Neuronal stem cell (in vitro differentiated cells): Measurements from ENCODE around the gene UXS1.

ENCODE experiments used
- DNase-seq: peaks from one replicate; pipeline ENCODE4 v3.0.0-alpha.2; 2013; ENCODE audit warnings: low spot score
- H2AFZ ChIP-seq: one replicate; pipeline ENCODE4 v1.6.1; 2013; ENCODE audit warnings: mild to moderate bottlenecking, low read length, inconsistent platforms
- H2AK5ac ChIP-seq: 2 replicates; pipeline ENCODE4 v1.6.1; 2013; ENCODE audit warnings: low read depth, mild to moderate bottlenecking, inconsistent platforms, low read length, moderate library complexity, mixed read lengths
- H2BK120ac ChIP-seq: 2 replicates; pipeline ENCODE4 v1.6.1; 2013; ENCODE audit warnings: low read depth, mild to moderate bottlenecking, inconsistent platforms, low read length, moderate library complexity, mixed read lengths
- H2BK12ac ChIP-seq: one replicate; pipeline ENCODE4 v1.6.1; 2013; ENCODE audit warnings: low read length, inconsistent platforms
- H2BK15ac ChIP-seq: 2 replicates; pipeline ENCODE4 v1.6.1; 2013; ENCODE audit warnings: mild to moderate bottlenecking, low read length, inconsistent platforms, mixed read lengths
- H2BK5ac ChIP-seq: one replicate; pipeline ENCODE4 v1.6.1; 2013; ENCODE audit warnings: inconsistent platforms, mild to moderate bottlenecking, low read length, moderate library complexity
- H3K14ac ChIP-seq: one replicate; pipeline ENCODE4 v1.6.1; 2013; ENCODE audit warnings: low read length, inconsistent platforms
- H3K18ac ChIP-seq: 2 replicates; pipeline ENCODE4 v1.6.1; 2013; ENCODE audit warnings: low read length, inconsistent platforms
- H3K23ac ChIP-seq: 2 replicates; pipeline ENCODE4 v1.6.1; 2013; ENCODE audit warnings: low read depth, mild to moderate bottlenecking, mixed read lengths, low read length, inconsistent platforms; ENCODE audit not compliant: poor library complexity
- H3K27ac ChIP-seq: replicated peaks from 3 replicates; pipeline ENCODE4 v1.5.1; 2013; ENCODE audit warnings: low read length, inconsistent platforms
- H3K27me3 ChIP-seq, 3 experiments: 2 replicates each; pipeline ENCODE4 v1.6.1; 2013; ENCODE audit warnings: low read length in 3 of 3, mild to moderate bottlenecking in 2 of 3, inconsistent platforms in 1 of 3, low read depth in 1 of 3, mixed read lengths in 1 of 3, moderate library complexity in 1 of 3; ENCODE audit not compliant: control insufficient read depth in 3 of 3, insufficient read depth in 3 of 3
- H3K36me3 ChIP-seq, 2 donors: replicated peaks in 1 of 2; 2 replicates each; pipeline ENCODE4 v1.6.1; 2013; ENCODE audit warnings: low read length in 2 of 2; ENCODE audit not compliant: control insufficient read depth in 2 of 2, insufficient read depth in 2 of 2
- H3K4ac ChIP-seq: 2 replicates; pipeline ENCODE4 v1.6.1; 2013; ENCODE audit warnings: inconsistent platforms, mild to moderate bottlenecking, low read length, moderate library complexity
- H3K4me1 ChIP-seq, 2 donors: 1 replicate in 1 of 2; 2 replicates in 1 of 2; pipeline ENCODE4 v1.6.1; 2013; ENCODE audit warnings: low read length in 2 of 2, low read depth in 1 of 2; ENCODE audit not compliant: control insufficient read depth in 2 of 2, insufficient read depth in 1 of 2
- H3K4me2 ChIP-seq: one replicate; pipeline ENCODE4 v1.6.1; 2013; ENCODE audit warnings: mild to moderate bottlenecking, low read length, inconsistent platforms; ENCODE audit not compliant: insufficient read depth, poor library complexity, severe bottlenecking
- H3K4me3 ChIP-seq, 2 donors: 2 replicates each; pipeline ENCODE4 v1.5.1; 2013; ENCODE audit warnings: low read length in 2 of 2, mild to moderate bottlenecking in 2 of 2, inconsistent platforms in 1 of 2, moderate library complexity in 1 of 2
- H3K79me1 ChIP-seq: one replicate; pipeline ENCODE4 v1.6.1; 2013; ENCODE audit warnings: low read depth, mild to moderate bottlenecking, inconsistent platforms, low read length, moderate library complexity
- H3K9ac ChIP-seq: one replicate; pipeline ENCODE4 v1.6.1; 2013; ENCODE audit warnings: mild to moderate bottlenecking, low read depth, low read length, inconsistent platforms; ENCODE audit not compliant: poor library complexity
- H3K9me3 ChIP-seq, 2 donors: replicated peaks in 1 of 2; 2 replicates each; pipeline versions ENCODE3 to v1.6.1; 2013; ENCODE audit warnings: low read length in 2 of 2, mild to moderate bottlenecking in 2 of 2, inconsistent platforms in 1 of 2, low read depth in 1 of 2, mixed read lengths in 1 of 2, moderate library complexity in 1 of 2; ENCODE audit not compliant: control insufficient read depth in 2 of 2, insufficient read depth in 1 of 2
- H4K8ac ChIP-seq: one replicate; pipeline ENCODE4 v1.6.1; 2013; ENCODE audit warnings: low read depth, mild to moderate bottlenecking, inconsistent platforms, low read length, moderate library complexity
- H4K91ac ChIP-seq: one replicate; pipeline ENCODE4 v1.6.1; 2013; ENCODE audit warnings: low read length, low read depth, mild to moderate bottlenecking, inconsistent platforms; ENCODE audit not compliant: poor library complexity
- WGBS, 2 donors: extraction: QIAGEN DNeasy Blood & Tissue Kit; methylation state at CpG; one replicate each; pipeline ENCODE4 v1.1.7; 2013; ENCODE audit warnings: missing lambda C conversion rate in 2 of 2, mixed read lengths in 1 of 2; ENCODE audit not compliant: insufficient read length in 2 of 2, insufficient replicate concordance in 1 of 2; ENCODE audit errors: extremely low coverage in 2 of 2; 5-methylcytosine and 5-hydroxymethylcytosine counted together

Gene UXS1

GRCh38 chr2:106140113-106140512 lies 54.0 kb downstream of the UXS1 start:
- no peak overlapping the region for H3K14ac ChIP-seq
- H3K36me3 ChIP-seq: peaks cover 21 to 69% of the 10 kb centered on the region in 2 donors
- WGBS, 2 donors: no CpG with 5 or more reads among the region's 6 CpGs

DNA sequence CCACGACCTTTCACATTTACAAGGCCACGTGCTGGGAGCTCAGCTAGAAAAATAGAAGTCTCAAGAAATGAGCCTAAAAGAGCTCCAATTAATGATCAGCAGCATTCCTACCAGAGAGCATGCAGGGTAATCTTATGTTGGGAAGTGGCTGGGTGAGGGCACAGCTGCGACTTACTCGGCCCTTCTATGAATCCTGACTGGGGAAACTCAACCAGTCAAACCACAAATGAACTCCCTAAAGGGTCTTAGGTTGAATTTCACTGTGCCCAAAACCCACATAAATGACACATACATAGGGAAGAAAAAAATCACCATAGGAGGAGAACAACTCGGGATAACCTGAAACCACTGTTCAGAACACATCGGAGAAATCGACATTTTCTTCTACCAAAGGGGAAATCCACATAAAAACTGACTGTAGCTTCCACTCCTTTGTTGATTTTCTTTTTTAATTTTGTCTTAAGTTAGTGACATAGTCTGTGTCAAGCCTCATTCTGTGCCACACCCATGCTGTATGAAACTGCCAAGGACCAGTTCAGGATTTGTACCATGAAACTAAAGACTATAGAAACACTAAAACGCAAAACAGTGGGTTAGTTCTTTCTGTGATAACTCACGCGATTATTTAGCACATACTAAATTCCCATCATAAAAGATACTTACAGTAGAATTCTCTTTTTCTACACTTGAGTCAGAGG lies 54.7 kb downstream of the UXS1 start:
- DNase-seq: no peak
- Histone ChIP-seq H3K9ac (no peak overlapping the region), H4K8ac (no peak overlapping the region), H2BK120ac (no peak overlapping the region), H3K4me1 (peaks cover 3 to 8% of the 10 kb centered on the region in 2 donors), H3K14ac (no peak overlapping the region), H3K36me3 (peaks cover 14 to 61% of the 10 kb centered on the region in 2 donors), H3K27ac (no peak overlapping the region), H2BK5ac (no peak overlapping the region), H3K23ac (no peak overlapping the region), H3K4ac (no peak overlapping the region), H3K4me3 (no peak overlapping the region), H3K79me1 (no peaks in the 10 kb centered on the region), H3K9me3 (peaks cover 6 to 12% of the 10 kb centered on the region in 2 donors), H4K91ac (no peak overlapping the region), H2BK15ac (no peak overlapping the region), H2AK5ac (no peak overlapping the region), H3K4me2 (no peak overlapping the region), H3K27me3 (no peaks in the 10 kb centered on the region), H3K18ac (no peak overlapping the region), H2BK12ac (no peak overlapping the region), H2AFZ (no peak overlapping the region)
- no CpG with 5 or more reads among the region's 10 CpGs for whole genome bisulfite sequencing, 2 donors

More at GRCh38 chr2:106140113-106140512, 54.0 kb downstream of the UXS1 start:
- H2AFZ ChIP-seq: no peak overlapping the region
- H4K91ac ChIP-seq: no peak overlapping the region
- H2BK5ac ChIP-seq: no peak overlapping the region
- H3K27ac ChIP-seq: no peak overlapping the region
- no peak overlapping the region for H2BK12ac ChIP-seq
- no peak overlapping the region for H3K4me2 ChIP-seq
- H3K4me1 ChIP-seq: peaks cover 3 to 9% of the 10 kb centered on the region in 2 donors
- no peak overlapping the region for H3K9ac ChIP-seq
- no peak overlapping the region for H2AK5ac ChIP-seq
- no peak overlapping the region for H3K23ac ChIP-seq
- H3K9me3 ChIP-seq: peaks cover 7 to 12% of the 10 kb centered on the region in 2 donors
- no peak overlapping the region for H2BK15ac ChIP-seq
- DNase-seq: no peak
- no peak overlapping the region for H3K4ac ChIP-seq
- H4K8ac ChIP-seq: no peak overlapping the region
- no peak overlapping the region for H3K18ac ChIP-seq
- H2BK120ac ChIP-seq: no peak overlapping the region
- no peaks in the 10 kb centered on the region for H3K27me3 ChIP-seq
- H3K4me3 ChIP-seq: no peak overlapping the region
- H3K79me1 ChIP-seq: no peaks in the 10 kb centered on the region

- Histone ChIP-seq H4K91ac (no peak overlapping the region), H3K4me2 (no peak overlapping the region), H2AK5ac (no peak overlapping the region), H3K27me3 (no peaks in the 10 kb centered on the region), H3K4ac (no peak overlapping the region), H3K36me3 (peaks cover 12 to 54% of the 10 kb centered on the region in 2 donors), H3K4me3 (no peak overlapping the region), H3K79me1 (no peaks in the 10 kb centered on the region), H3K9ac (no peak overlapping the region), H3K27ac (no peak overlapping the region), H2AFZ (no peak overlapping the region), H4K8ac (no peak overlapping the region), H2BK120ac (no peak overlapping the region), H3K23ac (no peak overlapping the region), H3K18ac (no peak overlapping the region), H2BK5ac (no peak overlapping the region), H3K14ac (no peak overlapping the region), H3K4me1 (peaks cover 3 to 5% of the 10 kb centered on the region in 2 donors), H3K9me3 (peaks cover 6% of the 10 kb centered on the region in 2 donors), H2BK12ac (no peak overlapping the region), H2BK15ac (no peak overlapping the region)
- no peak for DNase-seq
- WGBS, 2 donors: no CpG with 5 or more reads among the region's 11 CpGs
Observed at GRCh38 chr2:106138543-106139237, 55.4 kb downstream of the UXS1 start.

DNA sequence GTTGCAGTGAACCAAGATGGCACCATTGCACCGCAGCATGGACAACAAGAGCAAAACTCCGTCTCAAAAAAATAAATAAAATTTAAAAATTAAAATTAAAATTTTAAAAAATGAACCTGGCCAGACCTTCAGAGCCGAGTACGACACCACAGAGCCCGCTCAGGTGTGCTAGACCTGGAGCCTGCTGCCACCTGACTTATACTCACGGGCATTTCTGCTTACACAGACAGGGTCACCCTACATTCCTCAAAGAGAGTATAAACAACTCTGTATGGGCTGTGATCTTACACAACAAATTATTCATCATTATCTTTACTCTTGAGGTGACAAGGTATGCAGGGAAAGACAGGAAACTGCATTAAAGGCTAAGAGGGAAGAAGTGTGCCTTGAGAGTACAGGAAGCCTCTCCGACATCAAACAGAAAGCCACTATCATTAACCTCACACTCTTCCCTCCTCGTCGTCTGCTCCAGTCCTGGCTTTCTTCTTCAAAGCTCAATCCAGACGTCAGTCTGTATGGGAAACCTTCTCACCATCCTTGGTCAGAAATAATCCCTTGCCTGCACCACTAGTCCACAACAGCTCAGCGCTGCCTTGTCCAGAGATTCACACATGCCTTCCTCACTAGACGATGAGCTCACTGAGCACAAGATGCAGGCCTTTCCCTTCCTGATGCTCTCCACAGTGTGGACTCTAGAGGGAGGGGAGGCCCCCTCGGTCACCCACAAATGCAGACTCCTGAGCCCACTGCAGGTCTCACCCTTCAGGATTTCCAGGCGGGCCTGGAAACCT lies 56.2 kb downstream of the UXS1 start:
- H3K9me3 ChIP-seq: peaks cover 4% of the 10 kb centered on the region in 2 donors
- no peaks in the 10 kb centered on the region for H3K27me3 ChIP-seq
- no peak overlapping the region for H2AK5ac ChIP-seq
- H3K4ac ChIP-seq: no peak overlapping the region
- no peak overlapping the region for H2BK5ac ChIP-seq
- peaks cover 3% of the 10 kb centered on the region in 2 donors for H3K4me1 ChIP-seq
- WGBS, 2 donors: no CpG with 5 or more reads among the region's 14 CpGs
- H3K23ac ChIP-seq: no peak overlapping the region
- H2AFZ ChIP-seq: no peak overlapping the region
- H3K4me3 ChIP-seq: no peak overlapping the region
- H4K8ac ChIP-seq: no peak overlapping the region
- H3K14ac ChIP-seq: no peak overlapping the region
- H4K91ac ChIP-seq: no peak overlapping the region
- H2BK15ac ChIP-seq: no peak overlapping the region
- H3K9ac ChIP-seq: no peak overlapping the region
- H3K36me3 ChIP-seq: peaks cover 10 to 50% of the 10 kb centered on the region in 2 donors
- no peak overlapping the region for H3K27ac ChIP-seq
- DNase-seq: no peak
- H2BK120ac ChIP-seq: no peak overlapping the region
- no peak overlapping the region for H3K4me2 ChIP-seq
- H3K18ac ChIP-seq: no peak overlapping the region
- no peaks in the 10 kb centered on the region for H3K79me1 ChIP-seq
- no peak overlapping the region for H2BK12ac ChIP-seq
